PC-9 (cell line): ENCODE measurements around the gene ZNF665.

ENCODE experiments used
- CTCF ChIP-seq: fragments of 200-600 bp; sonication (generic); conservative IDR thresholded peaks from 2 replicates; pipeline ENCODE4 v1.6.1; 2017; ENCODE audit warnings: mixed run types, antibody characterized with exemption, mild to moderate bottlenecking, moderate library complexity
- EZH2 ChIP-seq: fragments of 200-600 bp; sonication (generic); IDR thresholded peaks from 2 replicates; pipeline ENCODE4 v1.8.0; 2017; ENCODE audit warnings: antibody characterized with exemption, low read depth

- TF ChIP-seq CTCF: no peak
- TF ChIP-seq EZH2: no peak
These were observed 62.0 kb downstream of the ZNF665 start for GRCh38 chr19:53131085-53131590.
